Fibroblast of lung (primary cell): ENCODE data around the gene FYN. TPM values are rescaled to one million over a fixed set of nuclear protein-coding genes. Genes with fewer than 3 reads are reported as not detected.

Source experiments
- DNase-seq, 2 donors: peaks; one replicate each; pipeline versions ENCODE4 v3.0.0 to v3.0.0-alpha.2; 2010; ENCODE audit warnings: low read depth in 2 of 2
- H2AFZ ChIP-seq: 2 replicates; pipeline ENCODE4 v1.5.1; 2012; ENCODE audit warnings: low read length, control low read depth, inconsistent platforms
- H3K27ac ChIP-seq: 2 replicates; pipeline ENCODE4 v1.5.1; 2011; ENCODE audit warnings: low read length, control low read depth; ENCODE audit not compliant: insufficient read depth
- H3K27me3 ChIP-seq: 2 replicates; pipeline ENCODE4 v1.5.1; 2011; ENCODE audit warnings: mild to moderate bottlenecking, low read length; ENCODE audit not compliant: control insufficient read depth, insufficient read depth
- H3K36me3 ChIP-seq: 2 replicates; pipeline ENCODE4 v1.5.1; 2011; ENCODE audit warnings: low read length; ENCODE audit not compliant: control insufficient read depth, insufficient read depth
- H3K4me1 ChIP-seq: 2 replicates; pipeline ENCODE4 v1.5.1; 2011; ENCODE audit warnings: low read length; ENCODE audit not compliant: control insufficient read depth, insufficient read depth; ENCODE audit errors: extremely low read depth
- H3K4me2 ChIP-seq: 2 replicates; pipeline ENCODE4 v1.5.1; 2011; ENCODE audit warnings: low read length, control low read depth; ENCODE audit not compliant: insufficient read depth; ENCODE audit errors: extremely low read depth
- H3K4me3 ChIP-seq, 4 experiments: fragments of 200-600 bp in 1 of 4; sonication (generic) in 1 of 4; replicated peaks in 1 of 4; 2 replicates each; pipeline ENCODE4 v1.5.1; 2011 to 2016; ENCODE audit warnings: low read length in 4 of 4, low read depth in 3 of 4, mild to moderate bottlenecking in 3 of 4, control low read depth in 2 of 4, inconsistent platforms in 1 of 4, mixed read lengths in 1 of 4; ENCODE audit not compliant: insufficient read depth in 1 of 4; ENCODE audit errors: control extremely low read depth in 1 of 4
- H3K79me2 ChIP-seq: 2 replicates; pipeline ENCODE4 v1.5.1; 2012; ENCODE audit warnings: mild to moderate bottlenecking, low read length, inconsistent platforms; ENCODE audit not compliant: control insufficient read depth, insufficient read depth
- H3K9ac ChIP-seq: 2 replicates; pipeline ENCODE4 v1.5.1; 2011; ENCODE audit warnings: mild to moderate bottlenecking, low read length, control low read depth; ENCODE audit not compliant: insufficient read depth
- H3K9me3 ChIP-seq: 2 replicates; pipeline ENCODE4 v1.5.1; 2012; ENCODE audit warnings: low read depth, low read length; ENCODE audit not compliant: control insufficient read depth, insufficient read depth
- H4K20me1 ChIP-seq: 2 replicates; pipeline ENCODE4 v1.5.1; 2011; ENCODE audit warnings: low read length; ENCODE audit not compliant: control insufficient read depth, insufficient read depth; ENCODE audit errors: extremely low read depth
- CTCF ChIP-seq, 2 donors: IDR thresholded peaks in 1 of 2; conservative IDR thresholded peaks in 1 of 2; 1 replicate in 1 of 2; 2 replicates in 1 of 2; pipeline ENCODE4 v1.5.1; 2011 to 2012; ENCODE audit warnings: low read length in 2 of 2, control low read depth in 1 of 2, inconsistent platforms in 1 of 2, low read depth in 1 of 2, mild to moderate bottlenecking in 1 of 2
- EZH2 ChIP-seq: IDR thresholded peaks from 2 replicates; pipeline ENCODE4 v1.5.1; 2012; ENCODE audit warnings: low read length, control low read depth, mild to moderate bottlenecking; ENCODE audit errors: missing control alignments
- polyA plus RNA-seq, 2 donors: library from polyadenylated mRNA; depleted of rRNA in 1 of 2; stranded (reverse) in 1 of 2; unstranded in 1 of 2; fragments of >200 nt; gene quantifications; 2 replicates each; pipeline ENCODE4 v1.2.1, GENCODE V29; 2011 to 2012; ENCODE audit warnings: missing spikeins in 1 of 2
- total RNA-seq: library from RNA; depleted of rRNA; stranded (reverse); fragments of >200 nt; gene quantifications from 2 replicates; pipeline ENCODE4 v1.2.1, GENCODE V29; 2014

Gene FYN
- total and polyA plus RNA-seq, 2 donors (not counting 1 experiment from before 2014, with no cell fraction given): 64.7 TPM

- H3K4me1 ChIP-seq: peaks cover 29% of the 10 kb centered on the region
- no peaks in the 10 kb centered on the region for H3K27me3 ChIP-seq
- TF ChIP-seq EZH2 (no peak), CTCF (conservative IDR thresholded peaks at IDR 0.05 in 1 of 2, IDR thresholded peaks at IDR 0.05 in 1 of 2; ENCODE audit: low read depth in 1 of 2, low read length in 2 of 2) (no peak)
- H3K4me2 ChIP-seq: no peak overlapping the region
- DNase-seq: no peak
- no peak overlapping the region for H3K4me3 ChIP-seq
- H3K9me3 ChIP-seq: no peaks in the 10 kb centered on the region
- no peaks in the 10 kb centered on the region for H3K79me2 ChIP-seq
- no peaks in the 10 kb centered on the region for H4K20me1 ChIP-seq
- H3K36me3 ChIP-seq: no peaks in the 10 kb centered on the region
- no peak overlapping the region for H3K9ac ChIP-seq
- no peak overlapping the region for H3K27ac ChIP-seq
- no peak overlapping the region for H2AFZ ChIP-seq
Observed at GRCh38 chr6:111802015-111802414, 71.2 kb downstream of the FYN start.

DNA sequence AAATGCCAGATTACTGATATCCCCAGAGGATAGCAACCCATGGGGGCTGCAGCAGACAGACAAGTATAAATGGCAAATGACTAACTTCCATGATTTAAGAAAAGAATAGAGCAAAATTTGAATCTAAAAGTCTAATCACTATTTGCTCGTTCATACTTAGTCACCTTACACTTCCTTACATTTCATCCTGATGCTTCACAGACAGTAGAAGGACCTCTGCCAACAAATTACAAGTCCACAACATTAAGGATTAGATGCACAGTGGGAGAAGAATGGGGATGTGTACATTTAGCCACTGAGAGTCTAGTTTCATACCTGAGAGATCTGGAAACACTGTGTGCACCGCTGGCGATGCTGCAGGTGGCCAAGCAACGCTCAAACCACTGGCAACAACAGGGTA lies 72.4 kb downstream of the FYN start:
- H3K4me2 ChIP-seq: no peak overlapping the region
- H3K4me1 ChIP-seq: peaks cover 24% of the 10 kb centered on the region
- H3K27ac ChIP-seq: no peak overlapping the region
- no peaks in the 10 kb centered on the region for H3K27me3 ChIP-seq
- H3K9ac ChIP-seq: no peak overlapping the region
- H3K36me3 ChIP-seq: no peaks in the 10 kb centered on the region
- H3K4me3 ChIP-seq: no peak overlapping the region
- peak in 1 of 2 donors; percentile 52 for DNase-seq
- H4K20me1 ChIP-seq: no peaks in the 10 kb centered on the region
- H2AFZ ChIP-seq: no peak overlapping the region
- no peaks in the 10 kb centered on the region for H3K9me3 ChIP-seq
- TF ChIP-seq CTCF (conservative IDR thresholded peaks at IDR 0.05 in 1 of 2, IDR thresholded peaks at IDR 0.05 in 1 of 2; ENCODE audit: low read depth in 1 of 2, low read length in 2 of 2) (no peak), EZH2 (no peak)
- H3K79me2 ChIP-seq: no peaks in the 10 kb centered on the region

DNA sequence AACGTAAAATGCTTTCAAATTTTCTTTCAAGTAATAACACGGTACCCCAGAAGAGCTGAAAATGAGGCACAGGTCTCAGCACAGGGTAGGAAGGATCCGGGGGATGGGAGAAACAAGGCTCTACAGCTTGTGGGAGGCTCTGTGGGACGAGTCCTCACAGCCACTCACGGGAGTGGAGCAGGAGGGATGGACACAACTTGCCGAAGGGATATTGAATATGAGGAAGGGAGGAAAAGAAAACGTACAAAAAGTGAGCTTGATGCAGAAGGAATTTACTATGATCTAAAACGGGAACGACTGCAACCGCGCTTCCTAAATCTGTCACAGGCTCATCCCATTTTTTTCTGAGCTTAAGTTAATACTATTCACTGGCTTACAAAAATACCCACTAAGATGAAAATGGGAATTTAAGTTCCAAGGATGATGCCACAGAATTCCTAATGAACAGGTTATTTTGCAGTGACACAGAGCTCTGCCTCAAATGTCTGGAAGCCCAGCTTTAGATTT lies 72.9 kb downstream of the FYN start:
- Histone ChIP-seq H3K4me1 (peaks cover 19% of the 10 kb centered on the region), H3K9ac (no peak overlapping the region), H3K4me3 (no peak overlapping the region), H3K36me3 (no peaks in the 10 kb centered on the region), H3K27me3 (no peaks in the 10 kb centered on the region), H3K79me2 (no peaks in the 10 kb centered on the region), H4K20me1 (no peaks in the 10 kb centered on the region), H2AFZ (peak overlapping the region; percentile 51), H3K27ac (no peak overlapping the region), H3K4me2 (peak overlapping the region; percentile 61), H3K9me3 (no peaks in the 10 kb centered on the region)
- peak in 1 of 2 donors; percentile 32 for DNase-seq
- TF ChIP-seq CTCF (conservative IDR thresholded peaks at IDR 0.05 in 1 of 2, IDR thresholded peaks at IDR 0.05 in 1 of 2; ENCODE audit: low read depth in 1 of 2, low read length in 2 of 2): no peak
- TF ChIP-seq EZH2: no peak
